Loucy (cell line): ENCODE results near the gene RNASE13.

Experiments used
- EZH2phosphoT487 ChIP-seq: fragments of 200-600 bp; IDR thresholded peaks from 2 replicates; pipeline ENCODE4 v1.6.1; 2018; ENCODE audit warnings: antibody characterized with exemption, mild to moderate bottlenecking, moderate library complexity, borderline replicate concordance
- TF ChIP-seq, protein P1 (sequence below): fragments of 200-600 bp; sonication (generic); conservative IDR thresholded peaks from 2 replicates; pipeline ENCODE4 v1.5.1; 2014; ENCODE audit warnings: mild to moderate bottlenecking, antibody characterized with exemption, low read length

DNA sequence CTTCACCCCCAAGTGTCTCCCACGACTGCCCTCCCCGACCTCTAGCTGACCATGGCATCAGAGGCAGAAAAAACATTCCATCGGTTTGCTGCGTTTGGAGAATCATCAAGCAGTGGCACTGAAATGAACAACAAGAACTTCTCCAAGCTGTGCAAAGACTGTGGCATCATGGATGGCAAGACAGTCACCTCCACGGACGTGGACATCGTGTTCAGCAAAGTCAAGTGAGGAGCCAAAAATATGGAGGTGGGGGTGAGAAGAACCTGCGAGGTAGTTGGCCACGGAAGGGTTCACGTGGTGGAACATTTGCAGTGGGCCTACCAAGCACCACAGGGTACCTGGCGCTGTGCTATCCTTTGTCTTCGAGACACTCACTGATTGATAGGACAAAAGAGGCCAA, 4.1 kb downstream of the RNASE13 start:
- TF ChIP-seq, protein P1, sequence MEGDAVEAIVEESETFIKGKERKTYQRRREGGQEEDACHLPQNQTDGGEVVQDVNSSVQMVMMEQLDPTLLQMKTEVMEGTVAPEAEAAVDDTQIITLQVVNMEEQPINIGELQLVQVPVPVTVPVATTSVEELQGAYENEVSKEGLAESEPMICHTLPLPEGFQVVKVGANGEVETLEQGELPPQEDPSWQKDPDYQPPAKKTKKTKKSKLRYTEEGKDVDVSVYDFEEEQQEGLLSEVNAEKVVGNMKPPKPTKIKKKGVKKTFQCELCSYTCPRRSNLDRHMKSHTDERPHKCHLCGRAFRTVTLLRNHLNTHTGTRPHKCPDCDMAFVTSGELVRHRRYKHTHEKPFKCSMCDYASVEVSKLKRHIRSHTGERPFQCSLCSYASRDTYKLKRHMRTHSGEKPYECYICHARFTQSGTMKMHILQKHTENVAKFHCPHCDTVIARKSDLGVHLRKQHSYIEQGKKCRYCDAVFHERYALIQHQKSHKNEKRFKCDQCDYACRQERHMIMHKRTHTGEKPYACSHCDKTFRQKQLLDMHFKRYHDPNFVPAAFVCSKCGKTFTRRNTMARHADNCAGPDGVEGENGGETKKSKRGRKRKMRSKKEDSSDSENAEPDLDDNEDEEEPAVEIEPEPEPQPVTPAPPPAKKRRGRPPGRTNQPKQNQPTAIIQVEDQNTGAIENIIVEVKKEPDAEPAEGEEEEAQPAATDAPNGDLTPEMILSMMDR, result no peak
- TF ChIP-seq EZH2phosphoT487, result no peak
